Neural progenitor cell (in vitro differentiated cells): ENCODE data around the gene COLEC12. TPM values are rescaled to one million over a fixed set of nuclear protein-coding genes. Genes with fewer than 3 reads are reported as not detected.

Experiments used
- DNase-seq: peaks from one replicate; pipeline ENCODE4 v3.0.0-alpha.2; 2016; ENCODE audit warnings: low spot score
- H2AFZ ChIP-seq: fragments of 200-600 bp; sonication (generic); replicated peaks from 2 replicates; pipeline ENCODE4 v1.6.1; 2016; ENCODE audit warnings: antibody characterized with exemption
- H3F3A ChIP-seq: fragments of 200-600 bp; sonication (generic); 2 replicates; pipeline ENCODE4 v1.6.1; 2016; ENCODE audit warnings: antibody characterized with exemption, low read depth
- H3K27ac ChIP-seq: fragments of 200-600 bp; sonication (generic); 2 replicates; pipeline ENCODE4 v1.5.1; 2016; ENCODE audit warnings: mild to moderate bottlenecking
- H3K27me3 ChIP-seq: fragments of 200-600 bp; sonication (generic); 2 replicates; pipeline ENCODE4 v1.6.1; 2016; ENCODE audit warnings: mild to moderate bottlenecking, moderate library complexity
- H3K36me3 ChIP-seq: fragments of 200-600 bp; sonication (generic); 2 replicates; pipeline ENCODE4 v1.5.1; 2016
- H3K4me1 ChIP-seq: fragments of 200-600 bp; sonication (generic); 2 replicates; pipeline ENCODE4 v1.6.1; 2016; ENCODE audit warnings: mixed run types
- H3K4me2 ChIP-seq: fragments of 200-600 bp; sonication (generic); 2 replicates; pipeline ENCODE4 v1.6.1; 2016
- H3K4me3 ChIP-seq: fragments of 200-600 bp; sonication (generic); 2 replicates; pipeline ENCODE4 v1.5.1; 2016
- H3K79me2 ChIP-seq: fragments of 200-600 bp; sonication (generic); 2 replicates; pipeline ENCODE4 v1.6.1; 2016; ENCODE audit warnings: low read depth
- H3K9ac ChIP-seq: fragments of 200-600 bp; sonication (generic); 2 replicates; pipeline ENCODE4 v1.6.1; 2016
- H3K9me3 ChIP-seq: fragments of 200-600 bp; sonication (generic); 2 replicates; pipeline ENCODE4 v1.5.1; 2016; ENCODE audit warnings: low read depth
- H4K20me1 ChIP-seq: fragments of 200-600 bp; sonication (generic); 2 replicates; pipeline ENCODE4 v1.6.1; 2016; ENCODE audit warnings: low read depth
- H3K27ac Mint-ChIP-seq: 3 replicates; pipeline ENCODE4 v1.8.0; 2021; ENCODE audit warnings: mixed read lengths
- H3K27me3 Mint-ChIP-seq: 2 replicates; pipeline ENCODE4 v1.8.0; 2022; ENCODE audit warnings: low read depth, mild to moderate bottlenecking, inconsistent platforms, moderate library complexity, mixed read lengths; ENCODE audit not compliant: insufficient read depth
- H3K36me3 Mint-ChIP-seq: 3 replicates; pipeline ENCODE4 v1.8.0; 2021; ENCODE audit warnings: mixed read lengths
- H3K4me1 Mint-ChIP-seq: 3 replicates; pipeline ENCODE4 v1.8.0; 2021; ENCODE audit warnings: mixed read lengths
- H3K4me3 Mint-ChIP-seq: 3 replicates; pipeline ENCODE4 v1.8.0; 2021; ENCODE audit warnings: mild to moderate bottlenecking, moderate library complexity, mixed read lengths
- H3K9me3 Mint-ChIP-seq: 3 replicates; pipeline ENCODE4 v1.8.0; 2020; ENCODE audit warnings: mixed read lengths
- EZH2 ChIP-seq: fragments of 200-600 bp; sonication (generic); IDR thresholded peaks from 2 replicates; pipeline ENCODE4 v1.6.1; 2017; ENCODE audit warnings: antibody characterized with exemption, mild to moderate bottlenecking, moderate library complexity
- EZH2phosphoT487 ChIP-seq: fragments of 200-600 bp; sonication (generic); IDR thresholded peaks from 2 replicates; pipeline ENCODE4 v1.6.1; 2017; ENCODE audit warnings: antibody characterized with exemption
- total RNA-seq: library from RNA; depleted of rRNA; stranded (reverse); fragments of >200 nt; gene quantifications from 2 replicates; pipeline ENCODE4 v1.2.3, GENCODE V29; 2015; ENCODE audit warnings: low replicate concordance
- TF ChIP-seq, protein P1 (sequence below): fragments of 200-600 bp; sonication (generic); IDR thresholded peaks from 2 replicates; pipeline ENCODE4 v1.5.1; 2017; ENCODE audit warnings: antibody characterized with exemption, mild to moderate bottlenecking

COLEC12 gene
- total RNA-seq, 1 donor from 2014 or later = 2.0 TPM

DNA sequence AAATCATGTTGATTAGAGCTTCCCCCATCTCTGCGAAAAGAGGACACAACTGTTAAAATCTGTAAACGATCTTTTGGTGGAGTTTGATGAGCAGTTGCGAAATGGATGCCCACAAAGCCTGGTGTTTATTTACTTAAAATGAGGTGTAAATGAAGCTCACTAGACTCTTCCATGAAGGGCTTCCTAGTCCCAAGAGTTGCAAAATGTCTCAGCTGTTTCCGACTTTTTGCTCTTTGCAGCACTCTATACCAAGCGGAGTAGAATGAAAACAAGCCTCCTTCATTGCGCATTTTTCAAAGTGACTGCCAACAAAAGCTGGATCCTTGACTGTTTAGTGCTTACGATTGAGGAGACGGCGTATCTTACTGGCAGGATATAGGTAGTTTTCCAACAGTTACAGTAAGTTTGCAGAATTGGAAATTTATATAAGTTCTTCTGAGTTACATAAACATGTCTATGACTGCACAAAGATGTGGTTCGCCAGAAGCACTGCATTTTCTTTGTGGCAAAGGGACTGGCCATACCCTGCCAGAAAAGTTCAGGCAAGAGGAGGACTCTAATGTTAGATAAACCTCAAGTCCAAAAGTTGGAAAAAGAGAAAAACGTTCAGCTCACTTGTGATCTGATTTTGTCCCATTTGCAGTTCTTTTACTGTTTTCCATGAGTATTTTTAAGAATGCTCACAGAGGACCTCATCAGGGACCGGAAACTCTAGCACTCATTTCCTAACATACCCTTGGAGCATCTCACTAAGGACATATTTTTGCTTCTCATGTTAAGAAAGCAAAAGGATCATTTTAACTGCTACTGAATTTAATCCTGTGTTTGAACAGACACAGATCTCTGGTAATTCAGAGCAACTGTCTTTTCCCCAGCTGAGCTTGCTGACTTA, 42.7 kb downstream of the COLEC12 start:
- no peaks in the 10 kb centered on the region for H3K36me3 ChIP-seq
- peaks cover 12% of the 10 kb centered on the region for H3K4me1 ChIP-seq
- H3K4me2 ChIP-seq = no peak overlapping the region
- no peak overlapping the region for H3K27ac ChIP-seq
- Mint-ChIP-seq H3K27me3 (no peaks in the 10 kb centered on the region), H3K36me3 (peaks cover 16% of the 10 kb centered on the region), H3K9me3 (peaks cover 5% of the 10 kb centered on the region), H3K27ac (peak overlapping the region; percentile 51), H3K4me1 (peaks cover 24% of the 10 kb centered on the region), H3K4me3 (no peak overlapping the region)
- no peak for DNase-seq
- H3K27me3 ChIP-seq = no peaks in the 10 kb centered on the region
- H3K9me3 ChIP-seq = no peaks in the 10 kb centered on the region
- H2AFZ ChIP-seq = peak overlapping the region; percentile 30
- no peaks in the 10 kb centered on the region for H3K79me2 ChIP-seq
- no peak overlapping the region for H3K4me3 ChIP-seq
- TF ChIP-seq EZH2phosphoT487 (no peak), EZH2 (no peak)
- TF ChIP-seq, protein P1, sequence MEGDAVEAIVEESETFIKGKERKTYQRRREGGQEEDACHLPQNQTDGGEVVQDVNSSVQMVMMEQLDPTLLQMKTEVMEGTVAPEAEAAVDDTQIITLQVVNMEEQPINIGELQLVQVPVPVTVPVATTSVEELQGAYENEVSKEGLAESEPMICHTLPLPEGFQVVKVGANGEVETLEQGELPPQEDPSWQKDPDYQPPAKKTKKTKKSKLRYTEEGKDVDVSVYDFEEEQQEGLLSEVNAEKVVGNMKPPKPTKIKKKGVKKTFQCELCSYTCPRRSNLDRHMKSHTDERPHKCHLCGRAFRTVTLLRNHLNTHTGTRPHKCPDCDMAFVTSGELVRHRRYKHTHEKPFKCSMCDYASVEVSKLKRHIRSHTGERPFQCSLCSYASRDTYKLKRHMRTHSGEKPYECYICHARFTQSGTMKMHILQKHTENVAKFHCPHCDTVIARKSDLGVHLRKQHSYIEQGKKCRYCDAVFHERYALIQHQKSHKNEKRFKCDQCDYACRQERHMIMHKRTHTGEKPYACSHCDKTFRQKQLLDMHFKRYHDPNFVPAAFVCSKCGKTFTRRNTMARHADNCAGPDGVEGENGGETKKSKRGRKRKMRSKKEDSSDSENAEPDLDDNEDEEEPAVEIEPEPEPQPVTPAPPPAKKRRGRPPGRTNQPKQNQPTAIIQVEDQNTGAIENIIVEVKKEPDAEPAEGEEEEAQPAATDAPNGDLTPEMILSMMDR = no peak
- H3F3A ChIP-seq = no peaks in the 10 kb centered on the region
- H4K20me1 ChIP-seq = no peaks in the 10 kb centered on the region
- H3K9ac ChIP-seq = no peak overlapping the region

DNA sequence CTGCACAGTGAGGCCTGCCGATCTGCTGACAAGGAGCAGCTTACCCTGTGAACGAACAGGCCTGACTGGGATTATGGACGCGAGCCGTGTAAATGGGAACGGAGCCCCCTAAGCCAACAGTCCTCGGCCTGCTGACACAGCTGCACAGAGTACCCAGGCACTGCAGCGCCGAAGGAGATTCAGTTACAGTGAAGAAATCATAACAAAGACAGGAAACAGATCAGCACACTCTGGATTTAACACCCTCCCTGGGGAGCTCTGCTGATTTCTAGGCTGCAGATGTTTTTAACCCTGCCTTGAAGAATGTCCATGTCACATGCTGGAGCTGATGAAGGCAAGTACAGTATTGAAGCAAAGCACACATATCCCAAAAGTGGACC, 43.4 kb downstream of the COLEC12 start:
- Histone ChIP-seq H3K27me3 (no peaks in the 10 kb centered on the region), H3K4me2 (no peak overlapping the region), H3K36me3 (no peaks in the 10 kb centered on the region), H3K9ac (no peak overlapping the region), H3K79me2 (no peaks in the 10 kb centered on the region), H3K27ac (no peak overlapping the region), H3K9me3 (no peaks in the 10 kb centered on the region), H3F3A (no peaks in the 10 kb centered on the region), H2AFZ (peak overlapping the region; percentile 30), H4K20me1 (no peaks in the 10 kb centered on the region), H3K4me1 (peaks cover 12% of the 10 kb centered on the region), H3K4me3 (no peak overlapping the region)
- H3K27ac Mint-ChIP-seq = peak overlapping the region; percentile 51
- no peak for TF ChIP-seq EZH2phosphoT487
- TF ChIP-seq, protein P1 = no peak
- no peak for TF ChIP-seq EZH2
- no peaks in the 10 kb centered on the region for H3K27me3 Mint-ChIP-seq
- no peak overlapping the region for H3K4me3 Mint-ChIP-seq
- peaks cover 11% of the 10 kb centered on the region for H3K36me3 Mint-ChIP-seq
- H3K4me1 Mint-ChIP-seq = peaks cover 24% of the 10 kb centered on the region
- DNase-seq = peak; percentile 53
- H3K9me3 Mint-ChIP-seq = peaks cover 9% of the 10 kb centered on the region

DNA sequence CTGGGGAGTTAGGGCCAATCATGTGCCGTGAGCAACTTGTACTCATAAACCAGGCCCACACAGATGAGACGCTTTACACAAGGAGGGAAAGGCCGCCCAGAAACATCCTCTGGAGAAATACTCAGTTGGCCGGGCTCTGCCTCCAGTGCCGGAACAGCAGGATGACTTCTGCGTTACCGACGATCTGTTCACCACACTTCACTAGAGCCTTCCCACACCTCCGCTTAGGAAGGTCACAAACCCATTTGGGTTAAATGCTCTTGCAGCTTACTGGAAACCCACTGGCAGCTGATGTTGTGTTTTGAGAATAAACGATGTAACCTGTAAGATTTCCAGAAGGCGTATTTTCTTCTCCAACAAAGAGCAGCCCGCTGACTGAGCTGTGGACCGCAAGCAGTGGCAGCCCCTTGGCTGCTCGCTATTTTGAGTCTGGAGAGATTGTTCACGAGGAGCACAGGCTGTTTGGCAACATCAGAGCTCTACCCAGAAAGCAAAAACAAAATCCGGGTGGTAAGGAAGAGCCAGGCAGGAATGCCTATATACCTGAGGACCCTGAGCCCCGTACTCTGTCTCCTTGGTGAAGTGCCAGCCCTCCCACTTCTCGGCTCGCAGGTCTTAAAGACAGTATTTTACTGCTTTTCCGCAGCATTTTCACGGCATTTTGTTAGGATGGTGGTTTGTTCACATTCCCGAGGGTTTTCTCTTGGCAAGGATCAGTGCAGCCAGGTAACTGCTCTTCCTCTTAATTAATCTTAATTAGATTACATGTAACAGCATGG, 44.0 kb downstream of the COLEC12 start:
- peaks cover 7% of the 10 kb centered on the region for H3K36me3 Mint-ChIP-seq
- peak overlapping the region; percentile 61 for H3K27ac Mint-ChIP-seq
- Histone ChIP-seq H3K9me3 (no peaks in the 10 kb centered on the region), H3K4me1 (peaks cover 12% of the 10 kb centered on the region), H2AFZ (peak overlapping the region; percentile 30), H3K36me3 (no peaks in the 10 kb centered on the region), H3K9ac (no peak overlapping the region), H3K27ac (no peak overlapping the region), H3K4me3 (no peak overlapping the region), H3F3A (no peaks in the 10 kb centered on the region), H3K4me2 (no peak overlapping the region), H4K20me1 (no peaks in the 10 kb centered on the region), H3K27me3 (no peaks in the 10 kb centered on the region), H3K79me2 (no peaks in the 10 kb centered on the region)
- TF ChIP-seq EZH2 (no peak), EZH2phosphoT487 (no peak)
- TF ChIP-seq, protein P1 = no peak
- H3K9me3 Mint-ChIP-seq = peaks cover 12% of the 10 kb centered on the region
- no peaks in the 10 kb centered on the region for H3K27me3 Mint-ChIP-seq
- DNase-seq = no peak
- peaks cover 24% of the 10 kb centered on the region for H3K4me1 Mint-ChIP-seq
- H3K4me3 Mint-ChIP-seq = no peak overlapping the region
